ENCODE results near the gene SLC22A31.

Gene SLC22A31

GRCh38 chr16:89183463-89183862 is 16.9 kb downstream of the SLC22A31 start:
- no peak for DNase-seq (ENCODE audit: low read depth)
- in situ Hi-C loops (cut with HindIII; ENCODE audit: low sequenced_read_pairs), result no loop called here
- TF ChIP-seq CTCF (IDR thresholded peaks at IDR 0.05; ENCODE audit: low read depth, low read length, missing control alignments), result no peak
- no peak overlapping the region for H3K4me3 ChIP-seq (ENCODE audit: low read depth, low read length)

- TF ChIP-seq CTCF (IDR thresholded peaks at IDR 0.05; ENCODE audit: low read depth, low read length, missing control alignments), result no peak
- H3K4me3 ChIP-seq (ENCODE audit: low read depth, low read length), result no peak overlapping the region
- in situ Hi-C loops (cut with HindIII; ENCODE audit: low sequenced_read_pairs), result no loop called here
- no peak for DNase-seq (ENCODE audit: low read depth)
Observed at GRCh38 chr16:89179656-89180315, 20.6 kb downstream of the SLC22A31 start.

- no peak for DNase-seq (ENCODE audit: low read depth)
- in situ Hi-C loops (cut with HindIII; ENCODE audit: low sequenced_read_pairs), result no loop called here
- no peak for TF ChIP-seq CTCF (IDR thresholded peaks at IDR 0.05; ENCODE audit: low read depth, low read length, missing control alignments)
Observed at GRCh38 chr16:89179148-89179484, 21.2 kb downstream of the SLC22A31 start.

GRCh38 chr16:89178453-89179147 is 21.7 kb downstream of the SLC22A31 start:
- no peak for TF ChIP-seq CTCF (IDR thresholded peaks at IDR 0.05; ENCODE audit: low read depth, low read length, missing control alignments)
- no peak overlapping the region for H3K4me3 ChIP-seq (ENCODE audit: low read depth, low read length)
- DNase-seq (ENCODE audit: low read depth), result no peak
- in situ Hi-C loops (cut with HindIII; ENCODE audit: low sequenced_read_pairs), result no loop called here

More at GRCh38 chr16:89179148-89179484, 21.2 kb downstream of the SLC22A31 start:
- no peak overlapping the region for H3K4me3 ChIP-seq (ENCODE audit: low read depth, low read length)

GRCh38 chr16:89177501-89177900 is 22.8 kb downstream of the SLC22A31 start:
- in situ Hi-C loops (cut with HindIII; ENCODE audit: low sequenced_read_pairs), result no loop called here
- no peak overlapping the region for H3K4me3 ChIP-seq (ENCODE audit: low read depth, low read length)
- DNase-seq (ENCODE audit: low read depth), result no peak
- TF ChIP-seq CTCF (IDR thresholded peaks at IDR 0.05; ENCODE audit: low read depth, low read length, missing control alignments), result no peak

- no peak for TF ChIP-seq CTCF (IDR thresholded peaks at IDR 0.05; ENCODE audit: low read depth, low read length, missing control alignments)
- in situ Hi-C loops (cut with HindIII; ENCODE audit: low sequenced_read_pairs), result no loop called here
- no peak for DNase-seq (ENCODE audit: low read depth)
- no peak overlapping the region for H3K4me3 ChIP-seq (ENCODE audit: low read depth, low read length)
Observed at GRCh38 chr16:89176717-89177116, 23.6 kb downstream of the SLC22A31 start.

Data from astrocyte of the cerebellum (primary cell).